ENCODE measurements around the gene KRT28. TPM values are rescaled to one million over a fixed set of nuclear protein-coding genes. Genes with fewer than 3 reads are reported as not detected.

KRT28 gene, protein sequence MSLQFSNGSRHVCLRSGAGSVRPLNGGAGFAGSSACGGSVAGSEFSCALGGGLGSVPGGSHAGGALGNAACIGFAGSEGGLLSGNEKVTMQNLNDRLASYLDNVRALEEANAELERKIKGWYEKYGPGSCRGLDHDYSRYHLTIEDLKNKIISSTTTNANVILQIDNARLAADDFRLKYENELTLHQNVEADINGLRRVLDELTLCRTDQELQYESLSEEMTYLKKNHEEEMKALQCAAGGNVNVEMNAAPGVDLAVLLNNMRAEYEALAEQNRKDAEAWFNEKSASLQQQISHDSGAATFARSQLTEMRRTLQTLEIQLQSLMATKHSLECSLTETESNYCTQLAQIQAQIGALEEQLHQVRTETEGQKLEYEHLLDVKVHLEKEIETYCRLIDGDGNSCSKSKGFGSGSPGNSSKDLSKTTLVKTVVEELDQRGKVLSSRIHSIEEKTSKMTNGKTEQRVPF
- total RNA-seq, result not detected
- polyA plus RNA-seq, result not detected
- total RNA-seq, result not detected

DNA sequence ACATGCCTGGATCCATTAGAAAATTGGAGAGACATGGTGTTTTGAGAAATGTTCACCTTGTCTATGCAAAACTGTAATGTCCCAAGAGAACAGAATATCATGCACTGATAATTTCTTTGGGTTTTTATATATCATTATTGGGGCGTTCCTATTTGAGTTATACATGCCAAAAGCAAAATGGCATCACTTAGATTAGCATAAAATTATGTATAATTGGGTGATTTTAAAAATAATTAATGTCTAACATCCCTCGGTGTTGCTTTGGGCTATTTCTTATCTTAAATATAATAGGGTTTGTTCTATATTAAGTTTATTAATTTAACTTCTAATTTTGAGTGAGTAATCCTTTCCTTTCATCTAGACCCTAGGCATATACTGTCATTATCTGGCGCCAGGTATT is at the start of gene KRT28:
KRT28 (minus strand) TSS at position 101 of the 400 bp plus-strand sequence; CDS start at position 35, 66 bp downstream.
- no peak within 1 kb of the TSS for H3K27ac Mint-ChIP-seq
- no peak within 1 kb of the TSS for H3K27ac ChIP-seq (ENCODE audit: low read depth, low read length)
- no peak for ATAC-seq
- DNase-seq, result no peak
- intact Hi-C loops (cut with micrococcal nuclease), result loop anchor here in 1 of 2 donors (5.0 kb wide), 1 partner anchor 847 kb away; no protein-coding TSS in a partner anchor
- H3K36me3 ChIP-seq (ENCODE audit: control insufficient read depth in 2 of 3, insufficient read depth in 3 of 3, low read length in 3 of 3), result no peaks in the 10 kb centered on the region
- CTCF ChIA-PET, result no interaction called here
- H3K9me3 ChIP-seq (ENCODE audit: control insufficient read depth in 2 of 3, low read length in 3 of 3), result no peaks in the 10 kb centered on the region
- peaks cover 0 to 4% (median 3%) of the 10 kb centered on the region in 7 donors for H3K4me1 Mint-ChIP-seq
- no peaks in the 10 kb centered on the region for H3K36me3 Mint-ChIP-seq
- POLR2A ChIA-PET, result no interaction called here
- H3K4me1 ChIP-seq (ENCODE audit: control insufficient read depth in 2 of 2, insufficient read depth in 2 of 2, low read length in 2 of 2), result no peaks in the 10 kb centered on the region
- H3K9me3 Mint-ChIP-seq, result no peaks in the 10 kb centered on the region
- peaks cover 0 to under 1% of the 10 kb centered on the region in 2 donors for H3K27me3 ChIP-seq (ENCODE audit: control insufficient read depth in 2 of 2, insufficient read depth in 2 of 2, low read length in 2 of 2)
- H3K27me3 Mint-ChIP-seq, result peaks cover 22 to 40% (median 28%) of the 10 kb centered on the region in 5 donors
- H3K4me3 Mint-ChIP-seq, result no peak within 1 kb of the TSS
- no peak within 1 kb of the TSS for H3K4me3 ChIP-seq (ENCODE audit: low read length)

DNA sequence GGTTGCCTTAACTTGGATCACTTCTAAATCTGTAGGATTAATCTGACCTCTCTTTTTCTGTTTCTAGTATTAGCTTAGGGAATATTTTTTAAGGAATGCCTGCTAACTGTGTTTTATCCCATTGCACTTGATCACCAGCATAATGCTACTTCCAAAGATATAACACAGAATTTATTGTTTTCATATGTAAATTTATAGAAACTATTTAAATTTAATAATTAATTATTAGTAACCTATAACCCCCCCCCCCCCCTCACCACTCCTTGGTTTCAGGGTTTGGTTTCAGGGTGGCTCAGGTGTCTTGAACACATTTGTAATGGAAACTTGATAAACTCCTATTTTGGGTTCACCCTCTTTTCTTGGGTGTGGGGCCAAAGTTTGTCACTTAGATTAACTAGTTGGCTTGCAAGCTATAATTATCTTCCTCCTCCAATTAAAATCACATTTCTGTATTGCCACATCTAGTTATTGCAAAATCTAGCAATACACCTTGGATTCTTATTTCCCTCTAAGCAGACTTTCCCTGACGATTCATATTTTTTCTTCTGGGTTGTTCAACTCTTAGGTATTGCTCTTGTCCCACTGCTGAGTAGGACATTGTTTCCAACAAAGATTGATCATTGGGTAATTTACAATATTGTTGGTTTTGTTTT is 49.0 kb upstream of the KRT28 start:
- CTCF ChIA-PET, result no interaction called here
- no peak for DNase-seq
- intact Hi-C loops (cut with micrococcal nuclease), result no loop called here
- Histone ChIP-seq H3K27ac (ENCODE audit: low read depth, low read length) (no peak overlapping the region), H3K4me1 (ENCODE audit: control insufficient read depth in 2 of 2, insufficient read depth in 2 of 2, low read length in 2 of 2) (no peaks in the 10 kb centered on the region), H3K36me3 (ENCODE audit: control insufficient read depth in 2 of 3, insufficient read depth in 3 of 3, low read length in 3 of 3) (no peaks in the 10 kb centered on the region), H3K27me3 (ENCODE audit: control insufficient read depth in 2 of 2, insufficient read depth in 2 of 2, low read length in 2 of 2) (no peaks in the 10 kb centered on the region), H3K9me3 (ENCODE audit: control insufficient read depth in 2 of 3, low read length in 3 of 3) (no peaks in the 10 kb centered on the region), H3K4me3 (ENCODE audit: low read length) (no peak overlapping the region)
- peaks cover 20 to 57% (median 43%) of the 10 kb centered on the region in 5 donors for H3K27me3 Mint-ChIP-seq
- POLR2A ChIA-PET, result interaction anchor here (1.0 kb wide), 1 partner anchor 29 kb away, joined by 4 read pairs; no protein-coding TSS in a partner anchor
- no peaks in the 10 kb centered on the region for H3K9me3 Mint-ChIP-seq
- H3K36me3 Mint-ChIP-seq, result no peaks in the 10 kb centered on the region
- no peak overlapping the region for H3K4me3 Mint-ChIP-seq
- no peaks in the 10 kb centered on the region for H3K4me1 Mint-ChIP-seq
- H3K27ac Mint-ChIP-seq, result no peak overlapping the region
- ATAC-seq, result no peak

DNA sequence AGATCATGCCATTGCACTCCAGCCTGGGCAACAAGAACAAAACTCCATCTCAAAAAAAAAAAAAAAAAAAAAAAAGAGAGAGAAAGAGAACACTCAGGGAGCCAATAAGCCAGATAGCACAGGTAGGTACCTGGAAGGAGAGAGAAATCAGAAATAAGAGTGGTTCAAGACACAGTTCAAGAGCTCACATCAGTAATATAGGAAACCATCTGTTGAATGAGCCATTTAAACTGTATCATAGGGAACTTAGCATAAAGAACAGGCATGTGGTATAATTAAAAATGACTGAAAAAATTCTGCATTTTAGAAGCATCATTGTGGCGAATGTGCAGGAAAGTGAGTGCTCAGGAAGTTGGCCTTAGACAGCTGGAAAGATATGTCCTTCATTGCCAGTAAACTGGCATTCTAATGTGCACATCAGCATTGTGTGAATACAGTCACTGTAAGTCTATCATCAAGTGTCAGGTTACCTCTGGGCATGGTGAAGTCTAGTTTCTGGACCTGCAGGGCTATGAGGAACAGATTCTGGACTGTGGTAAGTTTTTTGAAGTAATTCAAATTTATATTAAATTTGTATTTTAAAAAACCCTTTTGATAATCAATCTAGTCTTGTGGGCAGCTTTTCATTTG is 46.9 kb upstream of the KRT28 start:
- Histone ChIP-seq H3K36me3 (ENCODE audit: control insufficient read depth in 2 of 3, insufficient read depth in 3 of 3, low read length in 3 of 3) (no peaks in the 10 kb centered on the region), H3K27me3 (ENCODE audit: control insufficient read depth in 2 of 2, insufficient read depth in 2 of 2, low read length in 2 of 2) (no peaks in the 10 kb centered on the region), H3K4me3 (ENCODE audit: low read length) (no peak overlapping the region), H3K4me1 (ENCODE audit: control insufficient read depth in 2 of 2, insufficient read depth in 2 of 2, low read length in 2 of 2) (no peaks in the 10 kb centered on the region), H3K9me3 (ENCODE audit: control insufficient read depth in 2 of 3, low read length in 3 of 3) (no peaks in the 10 kb centered on the region), H3K27ac (ENCODE audit: low read depth, low read length) (no peak overlapping the region)
- POLR2A ChIA-PET, result interaction anchor here (1.0 kb wide), 1 partner anchor 221 kb away, joined by 3 read pairs; no protein-coding TSS in a partner anchor
- ATAC-seq (no peak), DNase-seq (no peak)
- CTCF ChIA-PET, result no interaction called here
- Mint-ChIP-seq H3K36me3 (no peaks in the 10 kb centered on the region), H3K27ac (no peak overlapping the region), H3K4me1 (no peaks in the 10 kb centered on the region), H3K27me3 (peaks cover 14 to 49% (median 41%) of the 10 kb centered on the region in 5 donors), H3K4me3 (no peak overlapping the region), H3K9me3 (peaks cover 0 to 2% (median 0%) of the 10 kb centered on the region in 11 donors)
- intact Hi-C loops (cut with micrococcal nuclease), result no loop called here

DNA sequence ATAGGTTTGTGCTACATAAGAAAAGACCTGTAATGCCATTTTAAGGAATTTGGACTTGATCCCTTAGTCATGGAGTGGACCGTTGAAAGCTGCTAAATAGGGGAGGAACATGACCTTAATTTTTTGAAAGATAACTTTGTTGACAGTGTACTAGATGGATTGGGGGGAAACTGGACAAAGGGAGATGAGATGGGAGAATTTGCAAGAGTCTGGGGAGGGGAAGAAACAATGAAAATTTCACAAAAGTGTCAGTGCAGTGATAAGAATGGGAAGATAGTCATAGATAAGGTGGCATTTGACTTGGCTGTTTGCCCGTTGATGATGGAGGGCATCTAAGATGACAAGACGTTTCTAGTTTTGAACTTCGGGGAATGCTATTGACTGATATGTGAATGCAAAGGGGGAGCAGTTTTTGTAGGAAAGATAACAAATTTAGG is 44.9 kb upstream of the KRT28 start:
- no peak overlapping the region for H3K4me3 ChIP-seq (ENCODE audit: low read length)
- no peaks in the 10 kb centered on the region for H3K36me3 ChIP-seq (ENCODE audit: control insufficient read depth in 2 of 3, insufficient read depth in 3 of 3, low read length in 3 of 3)
- intact Hi-C loops (cut with micrococcal nuclease), result no loop called here
- ATAC-seq (no peak), DNase-seq (no peak)
- H3K9me3 ChIP-seq (ENCODE audit: control insufficient read depth in 2 of 3, low read length in 3 of 3), result no peaks in the 10 kb centered on the region
- ChIA-PET CTCF (interaction anchor here (0.6 kb wide), 1 partner anchor 14 kb away, joined by 4 read pairs; no protein-coding TSS in a partner anchor), POLR2A (interaction anchor here (0.6 kb wide), 1 partner anchor 10 kb away, joined by 3 read pairs; no protein-coding TSS in a partner anchor)
- H3K4me3 Mint-ChIP-seq, result no peak overlapping the region
- H3K27me3 ChIP-seq (ENCODE audit: control insufficient read depth in 2 of 2, insufficient read depth in 2 of 2, low read length in 2 of 2), result no peaks in the 10 kb centered on the region
- peaks cover 0 to 2% (median 0%) of the 10 kb centered on the region in 11 donors for H3K9me3 Mint-ChIP-seq
- H3K4me1 ChIP-seq (ENCODE audit: control insufficient read depth in 2 of 2, insufficient read depth in 2 of 2, low read length in 2 of 2), result no peaks in the 10 kb centered on the region
- H3K36me3 Mint-ChIP-seq, result peaks cover 0 to 8% (median 0%) of the 10 kb centered on the region in 5 donors
- H3K27me3 Mint-ChIP-seq, result peaks cover 7 to 44% (median 34%) of the 10 kb centered on the region in 5 donors
- no peak overlapping the region for H3K27ac Mint-ChIP-seq
- H3K27ac ChIP-seq (ENCODE audit: low read depth, low read length), result no peak overlapping the region
- no peaks in the 10 kb centered on the region for H3K4me1 Mint-ChIP-seq

DNA sequence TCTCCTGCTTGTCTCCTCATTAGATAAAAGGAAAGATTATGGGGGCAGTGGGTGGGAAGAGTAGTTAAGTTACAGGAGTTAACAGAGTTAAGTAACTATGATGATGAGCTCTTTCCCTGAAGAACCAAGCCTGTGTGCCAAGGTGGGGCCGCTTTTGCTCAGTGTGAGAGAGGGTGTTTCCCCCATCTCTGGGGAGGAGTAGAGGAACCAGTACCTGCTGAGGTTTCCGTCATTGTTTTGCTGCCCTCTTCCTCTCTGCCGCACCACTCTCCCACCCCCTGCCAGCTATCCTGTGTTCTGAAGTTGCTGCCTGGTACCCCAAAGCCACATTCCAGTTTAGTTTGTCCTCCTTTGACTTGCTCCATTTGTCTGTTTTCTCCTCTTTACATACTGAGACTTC is 43.5 kb upstream of the KRT28 start:
- Mint-ChIP-seq H3K36me3 (peaks cover 0 to 14% (median 0%) of the 10 kb centered on the region in 5 donors), H3K4me3 (no peak overlapping the region), H3K9me3 (peaks cover 0 to 2% (median 0%) of the 10 kb centered on the region in 11 donors), H3K4me1 (no peaks in the 10 kb centered on the region), H3K27ac (no peak overlapping the region), H3K27me3 (peaks cover 7 to 44% (median 30%) of the 10 kb centered on the region in 5 donors)
- H3K9me3 ChIP-seq (ENCODE audit: control insufficient read depth in 2 of 3, low read length in 3 of 3), result no peaks in the 10 kb centered on the region
- no peaks in the 10 kb centered on the region for H3K4me1 ChIP-seq (ENCODE audit: control insufficient read depth in 2 of 2, insufficient read depth in 2 of 2, low read length in 2 of 2)
- CTCF ChIA-PET, result interaction anchor here (0.9 to 1.1 kb wide), 2 partner anchors 13 to 806 kb away, joined by 4 read pairs; no protein-coding TSS in a partner anchor
- H3K36me3 ChIP-seq (ENCODE audit: control insufficient read depth in 2 of 3, insufficient read depth in 3 of 3, low read length in 3 of 3), result no peaks in the 10 kb centered on the region
- no peaks in the 10 kb centered on the region for H3K27me3 ChIP-seq (ENCODE audit: control insufficient read depth in 2 of 2, insufficient read depth in 2 of 2, low read length in 2 of 2)
- intact Hi-C loops (cut with micrococcal nuclease), result no loop called here
- DNase-seq (no peak), ATAC-seq (no peak)
- H3K4me3 ChIP-seq (ENCODE audit: low read length), result no peak overlapping the region
- H3K27ac ChIP-seq (ENCODE audit: low read depth, low read length), result no peak overlapping the region
- POLR2A ChIA-PET, result interaction anchor here (0.6 kb wide), 1 partner anchor 87 kb away, joined by 4 read pairs; no protein-coding TSS in a partner anchor

DNA sequence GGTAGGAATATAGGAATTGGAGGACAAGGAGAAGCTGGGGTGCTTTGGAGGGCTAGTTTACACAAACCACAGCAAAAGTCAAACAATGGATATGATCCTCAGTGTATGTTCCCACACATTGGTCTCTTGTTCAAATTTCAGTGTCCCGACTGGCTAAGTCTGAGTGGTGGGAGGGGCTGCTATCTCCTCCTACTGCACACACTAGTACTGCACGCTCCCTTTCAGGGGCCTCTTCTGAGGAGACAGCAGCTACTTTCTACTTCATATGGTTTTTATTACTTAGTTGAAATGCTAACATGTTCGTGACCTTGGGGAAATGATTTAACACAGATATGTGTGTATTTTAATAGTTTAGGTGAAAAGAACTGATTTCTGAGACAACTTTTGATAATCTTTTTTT is 41.5 kb upstream of the KRT28 start:
- Histone ChIP-seq H3K9me3 (ENCODE audit: control insufficient read depth in 2 of 3, low read length in 3 of 3) (no peaks in the 10 kb centered on the region), H3K4me3 (ENCODE audit: low read length) (no peak overlapping the region), H3K4me1 (ENCODE audit: control insufficient read depth in 2 of 2, insufficient read depth in 2 of 2, low read length in 2 of 2) (no peaks in the 10 kb centered on the region), H3K36me3 (ENCODE audit: control insufficient read depth in 2 of 3, insufficient read depth in 3 of 3, low read length in 3 of 3) (no peaks in the 10 kb centered on the region), H3K27me3 (ENCODE audit: control insufficient read depth in 2 of 2, insufficient read depth in 2 of 2, low read length in 2 of 2) (no peaks in the 10 kb centered on the region), H3K27ac (ENCODE audit: low read depth, low read length) (no peak overlapping the region)
- Mint-ChIP-seq H3K4me3 (no peak overlapping the region), H3K27me3 (peaks cover 7 to 44% (median 24%) of the 10 kb centered on the region in 5 donors), H3K27ac (no peak overlapping the region), H3K36me3 (peaks cover 0 to 14% (median 0%) of the 10 kb centered on the region in 5 donors), H3K9me3 (peaks cover 0 to 2% (median 0%) of the 10 kb centered on the region in 11 donors), H3K4me1 (no peaks in the 10 kb centered on the region)
- no peak for ATAC-seq
- DNase-seq, result no peak
- intact Hi-C loops (cut with micrococcal nuclease), result no loop called here
- ChIA-PET POLR2A (interaction anchor here (0.7 kb wide), 1 partner anchor 144 kb away, joined by 3 read pairs; no protein-coding TSS in a partner anchor), CTCF (no interaction called here)
